Measurements from ENCODE around the gene STAT3.
"Not testable (repeated sequence)": the region's sequence is repeated elsewhere in the genome, so short reads cannot be mapped to it uniquely, and the experiment has no call there.

Gene STAT3

GRCh38 chr17:42268236-42268635 lies 120.0 kb downstream of the STAT3 start:
- DNase-seq (ENCODE audit: low read depth in 1 of 2, low spot score in 1 of 2): no peak
- H3K27me3 ChIP-seq (ENCODE audit: insufficient read depth, poor library complexity, severe bottlenecking): no peaks in the 10 kb centered on the region
- no peak overlapping the region for H3K27ac ChIP-seq (replicated peaks)
- H3K4me3 ChIP-seq (replicated peaks; ENCODE audit: insufficient read depth, low read length): no peak overlapping the region
- TF ChIP-seq CTCF (IDR thresholded peaks at IDR 0.05; ENCODE audit: insufficient read depth, low read length) (no peak), SPI1 (IDR thresholded peaks at IDR 0.05; ENCODE audit: borderline replicate concordance, low read depth) (no peak), GABPA (IDR thresholded peaks at IDR 0.05; ENCODE audit: low read depth) (no peak), REST (IDR thresholded peaks at IDR 0.05; ENCODE audit: insufficient replicate concordance, low read depth) (no peak), POLR2AphosphoS5 (IDR thresholded peaks at IDR 0.05; ENCODE audit: low read depth) (no peak)

GRCh38 chr17:42266918-42267766 lies 121.1 kb downstream of the STAT3 start:
- no peaks in the 10 kb centered on the region for H3K27me3 ChIP-seq (ENCODE audit: insufficient read depth, poor library complexity, severe bottlenecking)
- H3K27ac ChIP-seq (replicated peaks): no peak overlapping the region
- H3K4me3 ChIP-seq (replicated peaks; ENCODE audit: insufficient read depth, low read length): no peak overlapping the region
- peak in 1 of 2 experiments; percentile 58 for DNase-seq (ENCODE audit: low read depth in 1 of 2, low spot score in 1 of 2)
- no peak for TF ChIP-seq REST (IDR thresholded peaks at IDR 0.05; ENCODE audit: insufficient replicate concordance, low read depth)
- no peak for TF ChIP-seq GABPA (IDR thresholded peaks at IDR 0.05; ENCODE audit: low read depth)
- no peak for TF ChIP-seq POLR2AphosphoS5 (IDR thresholded peaks at IDR 0.05; ENCODE audit: low read depth)

GRCh38 chr17:42266462-42266861 lies 121.8 kb downstream of the STAT3 start:
- H3K27ac ChIP-seq (replicated peaks): no peak overlapping the region
- H3K27me3 ChIP-seq (ENCODE audit: insufficient read depth, poor library complexity, severe bottlenecking): no peaks in the 10 kb centered on the region
- no peak for DNase-seq (ENCODE audit: low read depth in 1 of 2, low spot score in 1 of 2)
- TF ChIP-seq CTCF (IDR thresholded peaks at IDR 0.05; ENCODE audit: insufficient read depth, low read length): no peak
- no peak overlapping the region for H3K4me3 ChIP-seq (replicated peaks; ENCODE audit: insufficient read depth, low read length)

- not testable (repeated sequence) for DNase-seq (ENCODE audit: low read depth in 1 of 2, low spot score in 1 of 2); H3K4me3 ChIP-seq (replicated peaks; ENCODE audit: insufficient read depth, low read length); H3K27me3 ChIP-seq (ENCODE audit: insufficient read depth, poor library complexity, severe bottlenecking); H3K27ac ChIP-seq (replicated peaks)
Measured at GRCh38 chr17:42264366-42264765, 123.9 kb downstream of the STAT3 start.
